GM19238 (cell line): ENCODE results near the gene IL1B.
"Not testable (repeated sequence)": the region's sequence is repeated elsewhere in the genome, so short reads cannot be mapped to it uniquely, and the experiment has no call there.

Source experiments
- DNase-seq: peaks from one replicate; pipeline ENCODE4 v3.0.0; 2011; ENCODE audit warnings: low spot score; ENCODE audit not compliant: insufficient read length

The IL1B gene

DNA sequence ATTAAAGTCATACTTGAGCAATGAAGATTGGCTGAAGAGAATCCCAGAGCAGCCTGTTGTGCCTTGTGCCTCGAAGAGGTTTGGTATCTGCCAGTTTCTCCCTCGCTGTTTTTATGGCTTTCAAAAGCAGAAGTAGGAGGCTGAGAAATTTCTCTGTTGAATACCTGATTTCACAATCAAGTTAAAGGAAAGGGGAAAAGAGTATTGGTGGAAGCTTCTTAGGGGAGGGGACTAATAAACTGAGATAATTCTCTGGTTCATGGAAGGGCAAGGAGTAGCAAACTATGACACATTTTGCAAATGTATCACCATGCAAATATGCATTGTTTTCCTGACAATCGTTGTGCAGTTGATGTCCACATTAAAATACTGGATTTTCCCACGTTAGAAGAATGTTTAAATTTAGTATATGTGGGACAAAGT, at the start of gene IL1B:
IL1B (minus strand) TSS at position 85 of the 423 bp plus-strand sequence. CDS start 550 bp downstream, outside the sequence.
- DNase-seq: no peak

DNA sequence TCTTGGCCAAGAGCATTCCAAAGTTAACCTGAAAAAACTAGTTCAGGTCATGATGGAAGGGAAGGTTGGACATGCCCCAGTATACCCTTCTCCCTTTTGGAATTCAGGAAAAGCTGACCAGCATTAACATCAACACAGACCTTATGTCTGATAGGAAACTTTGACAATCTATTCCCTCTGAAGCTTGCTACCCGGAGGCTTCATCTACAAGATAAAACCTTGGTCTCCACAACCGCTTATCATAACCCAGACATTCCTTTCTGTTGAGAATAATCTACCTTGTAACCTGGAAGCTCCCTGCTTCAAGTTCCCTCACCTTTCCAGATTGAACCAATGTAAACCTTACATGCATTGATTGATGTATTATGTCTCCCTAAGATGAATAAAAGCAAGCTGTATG, 49.7 kb upstream of the IL1B start:
- DNase-seq: no peak

DNA sequence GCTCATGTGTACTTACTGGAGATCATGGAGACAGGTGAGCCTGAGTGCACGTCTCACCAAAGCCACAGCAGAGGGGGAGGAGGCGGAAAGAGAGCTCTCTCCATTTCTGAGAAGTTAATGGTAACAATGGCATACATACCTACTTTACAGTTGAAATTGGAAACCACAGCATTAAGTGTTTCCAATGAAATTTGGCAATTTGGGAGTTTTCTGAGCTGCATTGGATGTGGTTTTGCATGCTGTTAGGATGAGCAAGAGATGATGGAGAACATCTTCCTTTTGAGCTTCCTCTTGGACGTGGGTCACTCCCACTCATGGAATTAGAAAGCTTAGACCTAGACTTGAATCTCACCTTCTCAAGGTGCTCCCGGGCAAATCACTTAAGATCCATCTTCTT, 48.9 kb upstream of the IL1B start:
- DNase-seq: no peak

DNA sequence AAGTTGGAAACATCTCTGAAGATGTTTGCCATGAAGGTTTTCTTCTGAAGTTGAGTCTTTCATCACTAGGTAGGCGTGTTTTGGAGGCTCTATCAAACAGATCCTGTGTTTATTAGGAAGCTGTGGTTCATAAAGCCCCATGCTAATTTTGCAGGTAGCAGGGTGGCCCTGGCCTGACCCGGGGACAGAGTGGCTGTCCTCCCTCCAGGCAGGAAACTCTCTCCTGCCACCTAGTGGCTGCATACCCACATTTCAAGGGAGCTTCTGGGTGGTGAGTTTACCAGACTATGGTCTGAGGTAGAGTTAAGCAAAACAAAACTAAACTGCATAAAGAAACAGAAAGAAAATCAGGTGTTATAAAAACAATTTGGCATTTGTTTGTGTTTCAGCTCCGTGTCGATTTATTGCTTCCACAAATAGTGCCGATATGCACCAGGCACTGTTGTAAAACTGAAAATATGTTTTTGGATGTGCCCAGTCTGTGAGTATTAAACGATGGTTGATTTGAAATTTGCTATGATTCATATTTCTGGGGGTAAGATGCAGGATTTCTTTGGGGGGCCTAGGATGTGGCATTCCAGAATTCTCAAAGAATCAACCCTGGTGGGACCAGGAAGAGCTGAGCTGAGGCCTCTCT, 48.4 kb upstream of the IL1B start:
- DNase-seq: peak; percentile 68

DNA sequence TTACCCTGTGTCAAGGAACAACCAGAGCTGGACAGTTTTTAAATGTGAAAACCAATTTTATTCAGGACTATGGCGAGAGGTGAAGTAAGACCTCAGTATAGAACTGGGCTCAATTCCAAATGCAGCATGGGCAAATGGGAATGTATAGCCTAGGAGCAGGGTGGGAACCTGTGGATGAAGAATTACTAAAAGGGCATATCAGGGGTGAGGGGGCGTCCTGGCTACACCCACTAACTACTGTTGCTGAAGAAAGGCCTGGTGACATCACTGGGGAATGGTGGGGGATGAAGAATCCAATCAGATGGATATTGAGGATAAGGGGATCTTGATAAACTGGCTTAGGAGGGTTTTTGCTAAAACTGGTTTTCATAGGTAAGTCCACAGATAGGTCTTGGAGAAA, 47.1 kb upstream of the IL1B start:
- DNase-seq: no peak

DNA sequence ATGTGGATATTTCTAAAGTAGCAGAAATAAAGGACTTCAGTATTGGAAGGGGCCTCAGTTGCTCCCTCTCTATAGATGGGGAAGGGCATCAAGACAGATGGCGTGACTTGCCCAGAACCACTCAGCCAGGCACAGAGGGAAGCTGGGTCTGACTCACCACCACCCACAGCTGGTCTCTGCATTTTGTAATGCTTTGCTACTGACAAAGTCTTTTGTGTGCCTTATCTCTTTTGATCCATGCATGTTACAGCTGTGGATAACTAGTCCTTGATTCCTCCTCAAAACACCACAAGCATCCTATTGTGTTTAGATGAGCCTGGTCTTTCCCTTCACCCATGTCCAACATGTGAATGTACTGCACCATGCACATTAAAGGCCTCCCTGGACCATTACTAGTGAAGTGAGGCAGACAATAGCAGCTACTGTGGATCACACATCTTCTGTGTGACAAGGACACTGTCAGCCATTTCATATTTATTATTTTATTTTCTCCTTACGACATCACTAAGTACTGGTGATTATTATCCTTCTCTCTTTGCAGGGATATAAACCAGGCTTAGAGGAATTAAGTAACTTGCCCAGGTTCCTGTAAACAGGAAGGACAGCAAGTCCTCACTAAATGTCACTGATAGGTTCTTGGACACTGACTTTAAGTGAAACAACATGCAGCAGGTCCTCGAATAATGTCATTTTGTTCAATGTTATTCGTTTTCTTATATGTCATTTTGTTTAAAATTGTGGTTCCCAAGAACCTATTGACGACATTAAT, 44.8 kb upstream of the IL1B start:
- DNase-seq: peak; percentile 51

DNA sequence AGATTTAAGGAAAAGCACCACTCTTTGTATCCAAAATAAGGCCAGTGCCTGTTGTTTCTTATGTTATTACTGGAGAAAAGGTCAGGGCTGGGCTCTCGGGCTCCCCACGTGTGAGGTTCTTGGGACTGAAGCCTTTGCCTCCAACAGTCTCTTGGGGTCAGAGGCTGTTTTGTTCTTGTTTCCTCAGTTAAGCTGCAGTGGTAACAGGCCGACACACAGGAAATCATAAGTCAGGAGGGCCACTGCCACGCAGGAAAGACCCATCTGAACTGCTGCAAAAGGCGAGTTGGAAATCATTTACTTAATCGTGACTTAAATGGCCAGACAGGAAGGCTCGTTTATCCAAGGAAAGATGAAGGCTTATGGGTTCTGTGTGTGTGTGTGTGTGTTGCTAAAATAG, 44.1 kb upstream of the IL1B start:
- no peak for DNase-seq

DNA sequence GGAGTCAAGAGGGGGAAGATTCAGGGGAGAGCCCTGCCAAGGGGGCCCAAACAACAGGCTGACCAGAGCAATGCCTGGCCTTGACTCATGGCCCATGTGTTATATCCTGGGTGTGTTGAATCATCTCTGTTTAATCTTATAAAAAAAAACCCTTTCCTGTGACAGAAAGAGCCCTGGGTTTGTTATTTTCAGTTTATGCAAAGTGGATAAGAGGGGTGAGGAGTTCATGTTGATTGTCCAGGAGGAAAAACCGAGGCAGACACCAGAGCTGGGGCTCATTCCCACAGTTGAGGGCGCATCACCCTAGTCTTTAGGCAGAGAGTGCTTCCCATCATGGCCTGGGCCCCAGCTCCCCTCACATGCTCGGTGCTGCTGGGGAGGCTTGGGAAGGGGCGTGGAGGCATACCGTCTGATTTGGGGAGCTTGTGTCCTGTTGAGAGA, 43.5 kb upstream of the IL1B start:
- DNase-seq: no peak

DNA sequence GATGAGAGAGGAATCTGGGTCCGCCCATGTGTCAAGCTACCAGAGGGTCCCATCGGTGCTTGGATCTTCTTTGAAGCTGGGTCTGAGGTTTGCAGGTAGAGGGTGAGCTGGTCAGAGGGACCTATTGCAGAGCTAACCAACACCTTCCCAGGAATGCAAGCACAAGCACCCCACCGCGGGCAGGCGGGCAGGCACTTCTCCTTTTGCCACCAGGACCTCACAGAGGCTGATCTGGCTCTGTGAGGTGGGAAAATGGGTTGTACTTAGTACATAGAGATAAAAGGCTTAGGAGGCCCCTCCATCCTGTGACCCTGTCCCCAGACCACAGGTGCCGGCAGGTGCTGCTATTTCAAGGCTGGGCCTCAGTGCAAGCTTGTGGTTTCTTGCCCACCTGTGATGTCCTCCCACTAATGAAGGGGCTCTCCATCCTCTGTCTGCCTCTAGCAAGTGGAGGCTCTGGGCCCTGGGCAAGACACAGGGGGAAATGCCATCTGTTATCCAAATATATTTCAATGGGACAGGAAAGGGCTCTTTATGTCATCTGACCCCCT, 43.0 kb upstream of the IL1B start:
- no peak for DNase-seq

DNA sequence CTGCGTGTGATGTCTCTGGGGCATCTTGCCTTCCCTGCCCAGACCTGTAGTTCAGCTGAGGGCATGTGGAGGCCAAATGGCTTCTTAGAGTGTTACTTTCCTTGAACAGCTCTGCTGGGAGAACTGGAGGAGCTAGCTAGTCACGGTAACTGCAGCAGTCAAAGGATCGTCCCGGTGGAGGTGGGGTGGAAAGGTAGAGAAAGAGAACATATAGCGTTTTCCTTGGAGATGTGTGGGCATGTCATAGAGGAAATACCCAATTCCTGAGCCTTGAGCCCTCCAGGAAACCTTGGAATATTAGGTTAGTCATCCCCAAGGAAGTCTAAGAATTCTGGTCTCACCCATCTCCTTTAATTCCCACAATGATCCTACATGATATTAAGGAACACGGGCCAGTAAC, 40.8 kb upstream of the IL1B start:
- DNase-seq: no peak

DNA sequence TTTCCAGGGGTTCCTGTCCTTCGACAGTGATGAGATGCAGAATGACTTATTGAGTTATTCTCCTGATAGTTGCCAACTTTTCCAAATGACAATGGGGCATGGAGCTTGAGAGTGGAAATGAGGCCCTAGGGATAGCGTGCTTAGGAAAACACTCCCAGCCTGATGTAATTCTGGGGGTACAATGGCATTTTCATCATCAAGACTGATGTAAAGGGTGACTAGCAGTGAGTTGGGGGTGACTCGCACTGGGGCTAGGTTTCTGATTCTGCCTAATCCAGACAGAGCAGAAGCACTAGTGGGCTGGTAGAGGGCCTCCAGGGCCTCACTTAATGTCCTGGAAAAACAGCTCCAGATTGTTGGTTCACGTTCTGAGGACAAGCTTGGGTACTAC, 40.4 kb upstream of the IL1B start:
- DNase-seq: no peak

DNA sequence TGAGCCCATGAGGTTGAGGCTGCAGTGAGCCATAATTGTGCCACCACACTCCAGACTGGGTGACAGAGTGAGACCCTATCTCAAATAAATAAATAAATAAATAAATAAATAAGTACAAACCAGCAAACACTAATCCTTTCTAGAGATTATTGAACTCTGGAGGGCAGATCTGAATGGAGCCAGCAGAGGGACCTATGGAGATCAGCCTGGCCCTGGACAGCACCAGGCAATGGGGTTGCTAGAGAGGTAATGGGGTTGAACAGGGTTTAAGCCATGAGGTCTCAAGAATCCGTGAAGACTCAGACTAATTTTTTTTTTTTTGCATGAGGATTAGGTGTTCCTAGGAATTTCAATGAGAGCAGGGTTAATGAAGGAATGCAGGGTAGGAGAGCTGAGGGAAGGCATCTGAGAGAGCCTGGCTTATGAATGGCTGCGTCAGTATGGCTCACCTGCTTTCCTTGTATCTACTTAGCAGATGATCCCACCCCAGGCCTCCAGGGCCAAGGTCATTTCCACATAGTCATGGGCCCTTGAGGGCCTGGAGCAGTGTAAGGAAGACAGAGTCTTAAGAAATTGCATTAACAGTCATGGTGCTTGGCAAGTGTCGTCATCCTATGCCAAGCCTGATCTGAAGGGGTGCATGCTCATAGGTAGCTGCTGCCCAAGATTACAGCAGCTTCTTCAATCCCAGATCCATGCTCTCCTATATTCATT, 39.8 kb upstream of the IL1B start:
- no peak for DNase-seq

DNA sequence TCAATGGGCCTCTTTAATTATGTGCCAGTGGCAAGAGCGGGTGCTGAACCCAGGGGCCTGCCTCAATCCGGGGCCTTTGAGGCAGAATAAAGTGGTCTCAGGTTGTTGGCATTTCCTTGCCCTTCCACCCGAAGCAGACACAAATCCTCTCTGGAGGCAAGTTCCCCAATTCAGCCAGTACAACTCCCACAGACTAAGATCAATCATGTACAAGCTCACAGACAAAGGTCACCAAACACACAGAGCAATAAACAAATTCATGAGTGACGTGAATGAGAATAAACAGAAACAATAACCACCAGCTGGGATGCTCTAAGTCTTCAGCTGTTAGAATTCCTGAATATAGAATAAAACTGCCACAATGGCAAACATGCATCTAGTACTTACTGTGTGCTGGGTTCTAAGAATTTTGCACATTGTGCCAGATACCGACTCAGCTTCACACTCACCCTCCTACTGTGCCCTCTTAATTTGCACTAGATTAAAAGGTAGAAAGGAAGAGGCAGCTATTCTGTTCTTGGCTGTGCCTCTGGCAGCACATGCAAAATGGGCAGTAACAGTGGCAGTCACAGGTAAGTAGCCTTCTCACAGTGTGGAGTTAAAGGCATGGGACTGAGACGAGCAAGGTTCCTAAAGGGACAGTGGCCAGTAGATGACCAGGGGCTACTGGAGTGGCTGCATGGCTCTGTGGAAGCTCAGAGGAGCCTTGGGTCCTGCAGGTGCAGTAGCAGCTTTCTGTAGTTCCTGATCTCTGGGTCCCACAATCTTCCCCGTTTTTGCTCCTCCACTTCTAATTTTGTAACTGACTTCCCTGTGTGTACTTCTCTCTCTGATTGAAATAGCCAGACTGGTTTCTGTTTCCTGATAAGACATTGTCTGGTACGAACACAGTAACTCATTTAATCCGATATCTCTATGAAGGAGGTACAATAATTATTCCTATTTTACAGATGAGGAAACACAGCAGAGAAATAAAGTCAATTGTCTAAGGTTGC, 34.6 kb upstream of the IL1B start:
- no peak for DNase-seq

DNA sequence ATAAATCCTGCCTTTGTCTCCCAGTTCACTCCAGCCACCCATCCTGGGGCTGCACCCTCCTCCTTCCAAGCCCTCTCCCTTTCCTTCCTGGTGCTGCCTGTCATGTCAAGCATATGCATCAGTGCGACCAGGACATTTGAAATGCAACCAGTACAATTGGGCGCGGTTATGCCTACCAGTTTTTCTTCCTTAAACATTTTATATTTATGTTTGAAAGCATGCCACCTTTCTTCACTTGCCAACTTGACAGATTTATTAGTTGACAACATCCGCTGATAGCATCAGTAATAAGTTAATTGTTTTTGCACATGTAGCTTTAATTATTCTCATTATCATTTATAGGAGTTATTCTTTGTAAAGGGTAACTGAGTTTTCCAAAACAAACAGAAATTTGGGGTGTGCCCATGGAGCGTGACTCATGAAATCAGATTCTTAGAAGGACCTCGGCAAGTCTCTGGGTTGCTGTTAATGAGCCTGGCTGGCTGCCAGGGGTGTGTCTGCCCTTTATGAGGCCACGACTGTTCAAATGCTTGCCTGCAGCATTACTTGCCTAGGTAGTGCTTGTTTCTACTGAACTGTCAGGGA, 32.8 kb upstream of the IL1B start:
- no peak for DNase-seq

DNA sequence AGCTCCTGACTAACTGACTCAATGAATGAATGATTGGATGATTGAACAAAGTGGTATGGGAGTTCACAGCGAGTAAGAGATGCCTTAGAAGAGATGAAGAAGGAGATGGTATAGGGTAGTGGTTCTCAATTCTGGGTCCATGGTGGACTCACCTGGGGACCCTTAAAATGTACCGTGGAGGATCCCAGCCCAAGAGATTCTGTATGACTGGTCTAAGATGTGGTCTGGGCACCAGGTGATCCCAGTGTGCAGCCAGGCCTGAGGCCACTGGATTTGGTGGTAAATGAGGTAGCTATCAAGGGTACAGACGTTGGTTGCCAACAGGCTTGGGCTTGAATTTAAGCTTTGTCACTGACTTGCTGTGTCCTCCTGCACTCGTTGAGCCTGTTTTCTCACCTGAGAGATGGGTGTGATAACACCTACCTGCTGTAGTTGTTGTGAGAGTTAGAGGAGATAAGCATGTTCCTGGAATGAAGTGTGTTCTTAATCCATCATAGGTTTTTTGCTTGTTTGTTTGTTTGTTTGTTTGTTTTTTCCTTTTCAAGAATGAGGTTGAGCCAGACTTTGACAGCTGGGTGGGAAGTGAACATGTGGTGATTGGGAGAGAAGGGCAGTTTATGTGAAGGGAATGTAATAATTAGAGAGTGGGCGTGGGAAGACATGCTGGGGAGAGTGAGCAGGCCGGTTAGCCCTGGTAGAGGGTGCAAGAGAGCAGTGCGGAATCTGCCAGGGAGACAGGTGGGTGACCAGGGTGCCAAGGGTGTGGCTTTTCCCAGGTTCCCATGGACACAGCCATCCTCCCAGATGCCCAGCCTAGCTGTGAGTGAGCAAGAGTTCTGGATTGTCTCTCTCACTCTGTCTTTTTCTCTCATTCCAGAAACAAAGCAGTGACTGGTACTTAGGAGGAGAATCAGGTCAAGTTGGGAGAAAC, 31.4 kb upstream of the IL1B start:
- no peak for DNase-seq

DNA sequence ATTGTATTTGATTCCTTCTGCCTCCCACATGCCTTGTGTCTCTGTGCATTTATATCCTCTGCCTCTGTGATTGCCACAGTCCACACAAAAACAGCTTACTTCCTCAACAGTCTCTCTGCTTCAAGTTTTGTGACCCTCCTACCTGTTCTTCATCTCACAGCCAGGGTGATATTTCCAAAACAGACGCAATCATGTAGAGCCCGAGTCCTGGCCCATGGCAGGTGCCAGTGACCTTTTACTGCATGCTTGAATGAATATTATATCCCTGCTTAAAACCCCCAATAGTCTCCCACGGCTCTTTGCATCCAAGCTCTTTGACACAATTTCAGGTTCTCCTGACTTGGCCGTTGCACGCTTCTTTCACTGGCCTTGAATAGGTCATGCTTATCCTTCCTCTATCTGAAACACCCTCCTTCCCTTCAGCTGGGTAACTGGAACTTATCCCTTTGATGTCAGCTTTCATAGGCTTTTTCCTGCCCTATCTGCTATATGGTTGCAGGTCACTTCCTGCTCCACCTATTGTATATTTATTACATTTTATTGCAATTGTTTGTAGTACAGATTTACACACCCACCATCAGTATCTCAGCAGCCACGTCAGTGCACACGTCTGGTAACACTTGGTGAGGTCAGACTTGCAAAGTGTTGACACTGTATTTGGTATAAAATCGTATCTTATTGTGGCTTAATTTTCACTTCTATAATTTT, 29.7 kb upstream of the IL1B start:
- DNase-seq: no peak

DNA sequence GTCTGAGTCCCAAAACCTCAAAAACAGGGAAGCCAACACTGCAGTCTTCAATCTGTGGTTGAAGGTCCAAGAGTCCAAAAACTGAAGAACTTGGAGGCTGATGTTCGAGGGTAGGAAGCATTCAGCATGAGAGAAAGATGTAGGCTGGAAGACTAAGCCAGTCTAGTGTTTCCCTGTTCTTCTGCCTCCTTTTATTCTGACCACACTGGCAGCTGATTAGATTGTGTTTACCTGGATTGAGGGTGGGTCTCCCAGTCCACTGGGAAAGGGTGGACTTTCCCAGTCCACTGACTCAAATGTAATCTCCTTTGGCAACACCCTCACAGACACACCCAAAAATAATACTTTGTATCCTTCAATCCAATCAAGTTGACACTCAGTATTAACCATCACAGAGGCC, 27.5 kb upstream of the IL1B start:
- no peak for DNase-seq

DNA sequence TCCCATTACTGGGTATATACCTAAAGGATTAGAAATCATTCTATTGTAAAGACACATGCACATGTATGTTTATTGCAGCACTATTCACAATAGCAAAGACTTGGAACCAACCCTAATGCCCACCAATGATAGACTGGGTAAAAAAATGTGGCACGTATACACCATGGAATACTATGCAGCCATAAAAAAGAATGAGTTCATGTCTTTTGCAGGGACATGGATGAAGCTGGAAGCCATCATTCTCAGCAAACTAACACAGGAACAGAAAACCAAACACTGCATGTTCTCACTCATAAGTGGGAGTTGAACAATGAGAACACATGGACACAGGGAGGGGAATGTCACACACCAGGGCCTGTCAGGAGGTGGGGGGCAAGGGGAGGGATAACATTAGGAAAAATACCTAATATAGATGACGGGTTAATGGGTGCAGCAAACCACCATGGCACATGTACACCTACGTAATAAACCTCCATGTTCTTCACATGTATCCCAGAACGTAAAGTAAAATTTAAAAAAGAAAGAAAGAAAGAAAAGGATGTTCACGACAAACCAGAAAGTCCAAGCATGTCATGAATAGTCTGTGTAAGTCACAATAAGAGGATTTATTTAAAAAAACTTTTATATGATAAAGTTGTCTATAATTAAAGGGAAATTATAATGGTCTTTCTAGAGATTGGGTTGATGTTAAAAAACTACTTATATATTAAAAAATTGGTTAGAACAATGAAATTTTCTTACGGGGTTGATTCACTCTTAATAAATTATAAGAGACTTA, 23.0 kb upstream of the IL1B start:
- DNase-seq: not testable (repeated sequence)
